Measurements from ENCODE around the gene TDRD1.

TDRD1 gene

GRCh38 chr10:114266521-114266920 is 87.4 kb downstream of the TDRD1 start:
- no peak overlapping the region for H3K27ac ChIP-seq (ENCODE audit: low read depth, low read length)
- H3K4me3 ChIP-seq (ENCODE audit: low read length): no peak overlapping the region
- no peaks in the 10 kb centered on the region for H3F3A ChIP-seq (ENCODE audit: control insufficient read depth, insufficient read depth)
- no peaks in the 10 kb centered on the region for H3K36me3 ChIP-seq (ENCODE audit: control insufficient read depth, low read length)
- TF ChIP-seq EZH2phosphoT487 (IDR thresholded peaks at IDR 0.05; ENCODE audit: borderline replicate concordance, low read length) (no peak), CTCF (IDR thresholded peaks at IDR 0.05; ENCODE audit: low read depth, low read length, poor library complexity, severe bottlenecking) (no peak)
- H3K4me1 ChIP-seq (ENCODE audit: control insufficient read depth, low read length): no peaks in the 10 kb centered on the region
- no peak overlapping the region for H3K4me2 ChIP-seq (ENCODE audit: low read length)
- no peaks in the 10 kb centered on the region for H4K20me1 ChIP-seq (ENCODE audit: control insufficient read depth, insufficient read depth, low read depth, low read length)
- H3K9me3 ChIP-seq (ENCODE audit: control insufficient read depth, insufficient read depth, low read length): no peaks in the 10 kb centered on the region
- H3K9me2 ChIP-seq (replicated peaks; ENCODE audit: control insufficient read depth, low read length): no peaks in the 10 kb centered on the region
- no peaks in the 10 kb centered on the region for H3K79me2 ChIP-seq (ENCODE audit: control insufficient read depth, low read length)
- no peaks in the 10 kb centered on the region for H3K27me3 ChIP-seq (ENCODE audit: control insufficient read depth, low read length)

- TF ChIP-seq CTCF (IDR thresholded peaks at IDR 0.05; ENCODE audit: low read depth, low read length, poor library complexity, severe bottlenecking) (no peak), EZH2phosphoT487 (IDR thresholded peaks at IDR 0.05; ENCODE audit: borderline replicate concordance, low read length) (no peak)
- H3K36me3 ChIP-seq (ENCODE audit: control insufficient read depth, low read length): no peaks in the 10 kb centered on the region
- H3K9me2 ChIP-seq (replicated peaks; ENCODE audit: control insufficient read depth, low read length): no peaks in the 10 kb centered on the region
- no peak overlapping the region for H3K4me3 ChIP-seq (ENCODE audit: low read length)
- no peaks in the 10 kb centered on the region for H3F3A ChIP-seq (ENCODE audit: control insufficient read depth, insufficient read depth)
- H3K4me1 ChIP-seq (ENCODE audit: control insufficient read depth, low read length): no peaks in the 10 kb centered on the region
- H3K27ac ChIP-seq (ENCODE audit: low read depth, low read length): no peak overlapping the region
- no peaks in the 10 kb centered on the region for H4K20me1 ChIP-seq (ENCODE audit: control insufficient read depth, insufficient read depth, low read depth, low read length)
- H3K9me3 ChIP-seq (ENCODE audit: control insufficient read depth, insufficient read depth, low read length): no peaks in the 10 kb centered on the region
- H3K27me3 ChIP-seq (ENCODE audit: control insufficient read depth, low read length): peaks cover 3% of the 10 kb centered on the region; the same call in 1 of the 2 replicates
- no peak overlapping the region for H3K4me2 ChIP-seq (ENCODE audit: low read length)
- H3K79me2 ChIP-seq (ENCODE audit: control insufficient read depth, low read length): no peaks in the 10 kb centered on the region
Observed at GRCh38 chr10:114271075-114271778, 92.1 kb downstream of the TDRD1 start.

- H4K20me1 ChIP-seq (ENCODE audit: control insufficient read depth, insufficient read depth, low read depth, low read length): no peaks in the 10 kb centered on the region
- H3K4me3 ChIP-seq (ENCODE audit: low read length): no peak overlapping the region
- H3K9me2 ChIP-seq (replicated peaks; ENCODE audit: control insufficient read depth, low read length): no peaks in the 10 kb centered on the region
- TF ChIP-seq CTCF (IDR thresholded peaks at IDR 0.05; ENCODE audit: low read depth, low read length, poor library complexity, severe bottlenecking) (no peak), EZH2phosphoT487 (IDR thresholded peaks at IDR 0.05; ENCODE audit: borderline replicate concordance, low read length) (no peak)
- H3K27me3 ChIP-seq (ENCODE audit: control insufficient read depth, low read length): peaks cover 3% of the 10 kb centered on the region; the same call in 1 of the 2 replicates
- no peaks in the 10 kb centered on the region for H3K36me3 ChIP-seq (ENCODE audit: control insufficient read depth, low read length)
- no peak overlapping the region for H3K27ac ChIP-seq (ENCODE audit: low read depth, low read length)
- no peaks in the 10 kb centered on the region for H3F3A ChIP-seq (ENCODE audit: control insufficient read depth, insufficient read depth)
- H3K4me2 ChIP-seq (ENCODE audit: low read length): no peak overlapping the region
- no peaks in the 10 kb centered on the region for H3K4me1 ChIP-seq (ENCODE audit: control insufficient read depth, low read length)
- no peaks in the 10 kb centered on the region for H3K79me2 ChIP-seq (ENCODE audit: control insufficient read depth, low read length)
- H3K9me3 ChIP-seq (ENCODE audit: control insufficient read depth, insufficient read depth, low read length): no peaks in the 10 kb centered on the region
Observed at GRCh38 chr10:114271779-114272167, 92.6 kb downstream of the TDRD1 start.
